NOMO-1 treated with dmso at 0.1 percent for 144 hours (cell line): ENCODE results near the gene UBE2G1.

Experiments used
- DNase-seq: peaks from one replicate; lab custom pipeline; 2025; ENCODE audit not compliant: unreplicated experiment; lab: John Stamatoyannopoulos, UW

UBE2G1 gene

DNA sequence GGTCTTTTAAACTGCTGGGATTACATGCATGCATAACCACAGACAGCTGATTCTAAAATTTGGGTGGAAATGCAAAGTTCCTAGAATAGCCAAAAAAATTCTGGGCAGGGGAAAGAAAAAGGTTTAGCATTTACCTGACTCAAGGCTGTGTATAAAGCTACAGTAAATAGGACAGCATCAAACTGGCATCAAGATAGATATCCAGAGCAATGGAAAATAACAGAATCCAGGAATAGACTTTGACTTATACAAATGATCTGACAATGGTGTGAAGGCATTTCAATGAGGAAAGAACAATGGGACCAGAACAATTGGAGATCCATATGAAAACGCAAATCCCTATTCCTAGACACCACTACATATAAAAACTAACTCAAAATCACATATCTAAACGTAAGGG lies 115.6 kb downstream of the UBE2G1 start:
- no peak for DNase-seq

DNA sequence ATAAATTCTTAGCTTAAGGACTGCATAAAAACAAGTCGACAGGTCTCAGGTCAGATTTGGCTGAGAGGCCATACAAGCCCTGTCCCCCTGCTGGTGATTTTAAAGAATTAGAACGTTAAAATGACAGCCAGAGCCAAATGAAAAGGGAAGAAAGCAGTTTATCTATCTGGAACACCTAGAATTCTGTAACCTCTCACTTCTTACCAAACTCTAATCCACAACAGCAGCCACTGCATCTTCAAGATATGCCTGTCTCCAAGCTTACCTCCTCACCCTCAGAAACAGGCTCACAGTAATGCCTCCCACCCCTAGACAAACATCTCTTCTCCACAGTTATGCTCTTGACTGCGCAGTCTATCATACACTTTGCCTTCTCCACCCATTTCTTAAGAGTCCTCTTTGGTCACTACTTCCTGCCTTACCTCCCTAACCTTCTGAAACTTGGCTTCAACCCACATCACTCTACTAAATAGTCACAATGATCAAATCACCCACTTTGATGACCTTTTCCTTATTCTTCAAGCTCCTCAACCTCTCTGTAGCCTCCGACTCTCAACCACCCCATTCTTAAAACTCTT lies 116.9 kb downstream of the UBE2G1 start:
- DNase-seq: peak; percentile 29

DNA sequence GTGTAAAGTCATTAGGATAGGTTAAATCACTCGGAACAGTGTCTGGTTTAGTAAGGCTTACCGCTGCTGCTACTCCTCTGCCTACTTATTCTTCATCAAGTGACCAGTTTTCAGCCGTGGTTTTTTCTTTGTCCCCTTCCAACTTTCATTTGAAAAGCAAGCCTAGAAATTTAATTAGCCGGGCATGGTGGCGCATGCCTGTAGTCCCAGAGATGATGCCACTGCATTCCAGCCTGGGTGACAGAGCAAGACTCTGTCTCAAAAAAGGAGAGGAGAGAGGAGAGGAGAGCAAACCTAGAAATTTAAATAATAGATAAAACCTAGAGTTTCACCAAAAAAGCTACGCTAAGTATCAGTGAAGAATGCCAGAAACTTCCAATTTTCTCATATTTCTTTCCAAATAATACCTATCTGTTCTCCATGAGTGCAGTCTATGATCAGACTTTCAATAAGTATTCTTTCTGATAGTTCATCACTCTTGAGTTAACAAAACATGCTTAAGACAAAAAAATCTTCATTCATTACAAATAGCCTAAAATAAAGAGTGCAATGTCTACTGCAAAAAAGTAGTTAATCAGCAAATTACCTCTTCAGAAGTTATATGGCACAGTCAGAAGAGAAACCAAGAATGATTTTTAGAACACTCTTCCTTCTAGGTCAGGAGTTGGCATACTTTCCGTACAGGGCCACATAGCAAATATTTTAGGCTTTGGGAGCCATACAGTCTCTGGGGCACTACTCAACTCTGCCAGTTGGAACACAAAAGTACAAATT lies 117.8 kb downstream of the UBE2G1 start:
- DNase-seq: no peak

DNA sequence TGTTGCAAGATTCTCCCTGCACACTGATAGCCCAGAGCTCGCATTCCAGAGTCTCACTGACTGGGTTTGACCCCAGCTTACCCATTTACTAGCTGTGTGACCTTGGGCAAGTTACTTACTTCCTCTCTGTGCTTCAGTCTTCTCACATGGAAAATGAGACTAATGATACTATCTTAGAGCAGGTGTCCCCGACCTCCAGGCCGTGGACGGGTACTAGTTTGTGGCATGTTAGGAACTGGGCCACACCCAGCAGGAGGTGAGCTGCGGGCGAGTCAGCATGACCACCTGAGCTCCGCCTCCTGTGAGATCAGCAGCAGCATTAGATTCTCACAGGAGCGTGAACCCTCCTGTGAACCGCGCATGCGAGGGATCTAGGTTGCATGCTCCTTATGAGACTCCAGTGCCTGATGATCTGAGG lies 118.5 kb downstream of the UBE2G1 start:
- no peak for DNase-seq

DNA sequence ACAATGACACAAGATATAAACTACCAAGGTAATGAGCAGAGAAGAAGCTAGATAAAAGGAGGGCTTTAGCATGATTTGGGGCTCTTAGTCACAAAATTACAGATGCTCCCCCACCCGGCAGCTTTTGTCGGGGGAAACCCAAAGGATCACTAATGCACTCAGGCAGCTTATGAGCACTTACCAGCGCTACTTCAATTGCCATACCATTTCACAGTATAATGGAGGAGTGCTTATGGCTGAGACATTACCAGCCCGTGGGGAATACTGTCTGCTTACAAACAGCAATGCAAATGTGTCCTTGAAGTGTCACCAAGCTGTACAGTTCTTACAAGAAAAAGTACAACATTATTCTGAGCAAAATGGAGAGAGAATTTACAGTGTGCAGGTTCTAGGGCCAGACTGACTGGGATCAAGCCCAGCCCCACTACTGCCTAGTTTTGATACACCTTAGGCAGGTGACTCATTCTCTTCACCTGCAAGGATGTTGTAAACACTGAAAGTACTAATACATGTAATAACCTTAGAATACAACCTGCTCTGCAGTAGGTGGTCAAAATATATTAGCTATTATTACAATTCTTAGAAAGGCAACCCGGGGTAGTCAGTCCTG lies 119.0 kb downstream of the UBE2G1 start:
- DNase-seq: no peak

DNA sequence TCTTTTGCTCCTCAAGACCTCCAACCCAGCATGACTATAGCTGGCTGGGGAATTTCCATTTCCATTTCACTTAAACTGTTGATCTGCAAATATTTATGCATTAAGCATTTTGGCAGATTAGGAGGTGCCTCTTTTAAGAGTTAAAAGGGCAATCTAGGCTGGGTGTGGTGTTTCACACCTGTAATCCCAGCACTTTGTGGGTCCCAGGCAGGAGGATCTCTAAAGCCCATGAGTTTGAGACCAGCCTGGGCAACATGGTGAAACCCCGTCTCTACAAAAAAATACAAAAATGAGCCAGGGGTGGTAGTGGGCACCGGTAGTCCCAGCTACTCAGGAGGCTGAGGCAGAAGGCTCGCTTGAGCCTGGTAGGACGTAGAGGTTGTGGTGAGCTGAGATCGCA lies 119.8 kb downstream of the UBE2G1 start:
- no peak for DNase-seq

DNA sequence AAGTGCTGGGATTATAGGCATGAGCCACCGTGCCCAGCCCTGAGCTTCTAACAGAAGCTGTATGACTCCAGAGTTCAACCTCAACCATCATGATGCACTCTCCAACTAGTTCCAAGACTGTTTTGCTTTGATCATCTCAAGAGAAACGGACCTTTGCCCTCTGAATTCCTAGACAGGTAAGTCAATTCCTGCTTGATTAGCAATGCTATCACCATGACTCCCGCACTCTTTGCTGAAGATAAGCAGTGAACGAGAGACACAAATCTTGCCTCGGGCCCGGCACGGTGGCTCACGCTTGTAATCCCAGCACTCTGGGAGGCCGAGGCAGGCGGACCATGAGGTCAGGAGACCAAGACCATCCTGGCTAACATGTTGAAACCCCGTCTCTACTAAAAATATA lies 124.9 kb downstream of the UBE2G1 start:
- DNase-seq: no peak

DNA sequence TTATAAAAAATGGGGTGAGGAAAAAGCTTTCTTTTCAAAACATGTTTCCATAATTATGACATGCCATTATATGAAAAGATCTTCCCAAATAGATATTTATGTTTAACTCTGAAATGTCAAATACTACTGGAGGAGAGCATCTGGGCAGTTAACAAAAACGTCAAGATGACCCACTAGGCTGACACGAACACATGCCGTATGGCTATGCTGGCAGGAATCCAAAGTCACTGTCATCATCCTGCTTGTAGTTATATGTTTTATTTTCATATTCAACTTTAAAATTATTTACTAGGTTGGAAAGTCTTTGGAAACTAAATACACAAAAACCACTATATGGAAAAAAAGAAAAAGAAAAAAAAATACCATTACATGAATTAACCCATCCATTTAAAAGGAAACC lies 130.0 kb downstream of the UBE2G1 start:
- no peak for DNase-seq

DNA sequence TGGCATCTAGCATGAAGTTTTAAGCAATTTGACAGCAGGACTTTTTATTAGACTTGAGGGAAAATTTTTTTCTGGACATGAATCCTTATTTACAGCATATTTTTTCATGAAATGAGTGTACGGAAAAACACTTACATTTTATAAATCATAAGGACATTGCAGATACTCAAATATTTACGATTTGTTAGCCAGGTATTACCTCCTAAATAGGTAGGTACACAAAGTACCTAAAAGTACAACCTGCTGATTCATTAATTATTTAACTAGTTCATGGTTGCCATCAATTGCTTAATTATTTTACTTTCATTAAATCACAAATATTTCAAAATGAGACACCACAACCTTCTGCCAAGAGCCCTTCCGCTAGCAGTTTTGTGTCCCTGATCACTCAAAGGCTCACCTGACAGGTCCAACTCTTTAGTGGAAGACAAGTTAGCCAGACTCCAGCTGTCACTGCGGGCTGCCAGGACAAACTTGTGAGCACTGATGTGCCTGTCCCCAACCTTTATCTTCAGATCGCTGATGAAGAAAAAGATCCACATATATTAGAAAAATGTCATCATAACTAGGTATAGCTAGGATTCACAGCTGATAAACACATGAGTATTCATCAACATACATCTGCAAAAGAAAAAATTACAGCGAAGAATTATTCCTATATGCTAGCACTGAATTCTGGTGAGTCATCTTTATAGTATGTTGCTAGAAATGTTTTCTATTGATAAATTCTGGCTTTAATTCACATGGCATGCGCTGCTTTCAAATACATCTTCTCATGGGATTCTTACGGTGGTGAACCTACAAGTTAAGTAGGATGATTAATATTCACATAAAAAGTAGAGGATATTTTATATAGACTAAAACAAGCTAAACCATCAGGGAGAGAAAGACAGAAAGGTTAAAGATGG lies 130.8 kb downstream of the UBE2G1 start:
- DNase-seq: no peak

DNA sequence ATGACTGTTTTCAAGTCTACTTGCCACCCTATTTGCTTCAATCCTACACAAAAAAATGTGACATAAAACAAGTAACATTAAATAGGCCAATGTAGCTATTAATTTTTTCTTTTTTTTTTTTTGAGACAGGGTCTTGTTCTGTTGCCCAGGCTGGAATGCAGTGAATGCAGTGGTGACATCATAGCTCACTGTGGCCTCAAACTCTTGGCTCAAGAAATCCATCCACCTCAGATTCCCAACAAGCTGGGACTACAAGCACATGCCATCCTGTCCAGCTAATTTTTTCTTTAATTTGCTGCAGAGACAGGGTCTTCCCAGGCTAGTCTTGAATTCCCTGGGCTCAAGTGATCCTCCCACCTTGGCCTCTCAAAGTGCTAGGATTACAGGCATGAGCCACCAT lies 132.1 kb downstream of the UBE2G1 start:
- no peak for DNase-seq

DNA sequence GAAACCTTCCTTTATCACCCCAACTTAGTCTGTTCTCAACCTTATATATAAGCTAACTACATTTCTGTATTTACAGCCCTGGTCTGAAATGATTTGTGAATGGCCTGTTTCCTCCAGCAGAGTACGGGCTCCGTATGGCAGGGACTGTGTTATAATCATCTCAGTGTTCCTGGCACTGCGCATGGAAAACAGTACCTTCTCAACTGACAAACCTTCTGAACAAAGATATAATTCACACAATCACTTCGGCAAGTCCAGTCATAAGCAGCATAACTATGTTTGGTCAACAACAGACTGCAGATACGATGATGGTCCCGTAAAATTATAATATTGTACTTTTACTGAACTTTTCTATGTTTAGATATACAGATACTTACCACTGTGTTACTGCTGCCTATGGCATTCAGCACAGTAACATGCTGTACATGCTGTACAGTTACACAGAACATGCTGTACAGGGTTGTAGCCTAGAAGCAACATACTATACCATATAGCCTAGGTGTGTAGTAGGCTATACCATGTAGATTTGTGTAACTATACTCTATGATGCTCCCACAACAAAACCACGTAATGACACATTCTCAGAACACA lies 132.7 kb downstream of the UBE2G1 start:
- DNase-seq: no peak

DNA sequence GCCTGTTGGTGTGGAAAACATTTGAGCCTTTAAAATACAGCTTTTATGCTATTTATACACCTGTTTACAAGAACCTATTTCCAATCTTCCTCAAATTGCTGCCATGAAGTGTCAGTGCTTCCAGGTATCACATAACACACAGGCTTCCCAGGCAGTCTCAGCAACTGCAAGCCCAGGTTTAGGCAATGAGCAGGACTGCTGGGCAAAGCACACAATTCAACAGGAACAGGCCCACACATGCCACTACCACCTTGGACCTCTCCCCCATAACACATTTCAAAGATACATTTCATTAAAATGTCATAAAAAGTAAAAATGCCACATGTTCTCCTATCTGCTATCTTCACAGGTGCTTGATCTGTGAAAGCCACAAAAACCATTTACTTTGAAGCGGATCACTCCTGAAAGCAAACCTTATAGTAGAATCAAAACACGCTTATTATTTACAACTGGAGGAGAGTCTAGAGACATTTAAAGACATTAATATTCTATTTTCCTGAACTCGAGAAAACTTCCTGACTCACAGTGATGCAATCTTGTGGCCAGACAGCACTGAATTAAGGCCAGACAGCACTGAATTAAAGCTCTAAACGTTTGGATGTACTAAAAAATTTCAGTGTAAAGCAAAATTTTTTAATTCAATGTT lies 134.2 kb downstream of the UBE2G1 start:
- DNase-seq: no peak

DNA sequence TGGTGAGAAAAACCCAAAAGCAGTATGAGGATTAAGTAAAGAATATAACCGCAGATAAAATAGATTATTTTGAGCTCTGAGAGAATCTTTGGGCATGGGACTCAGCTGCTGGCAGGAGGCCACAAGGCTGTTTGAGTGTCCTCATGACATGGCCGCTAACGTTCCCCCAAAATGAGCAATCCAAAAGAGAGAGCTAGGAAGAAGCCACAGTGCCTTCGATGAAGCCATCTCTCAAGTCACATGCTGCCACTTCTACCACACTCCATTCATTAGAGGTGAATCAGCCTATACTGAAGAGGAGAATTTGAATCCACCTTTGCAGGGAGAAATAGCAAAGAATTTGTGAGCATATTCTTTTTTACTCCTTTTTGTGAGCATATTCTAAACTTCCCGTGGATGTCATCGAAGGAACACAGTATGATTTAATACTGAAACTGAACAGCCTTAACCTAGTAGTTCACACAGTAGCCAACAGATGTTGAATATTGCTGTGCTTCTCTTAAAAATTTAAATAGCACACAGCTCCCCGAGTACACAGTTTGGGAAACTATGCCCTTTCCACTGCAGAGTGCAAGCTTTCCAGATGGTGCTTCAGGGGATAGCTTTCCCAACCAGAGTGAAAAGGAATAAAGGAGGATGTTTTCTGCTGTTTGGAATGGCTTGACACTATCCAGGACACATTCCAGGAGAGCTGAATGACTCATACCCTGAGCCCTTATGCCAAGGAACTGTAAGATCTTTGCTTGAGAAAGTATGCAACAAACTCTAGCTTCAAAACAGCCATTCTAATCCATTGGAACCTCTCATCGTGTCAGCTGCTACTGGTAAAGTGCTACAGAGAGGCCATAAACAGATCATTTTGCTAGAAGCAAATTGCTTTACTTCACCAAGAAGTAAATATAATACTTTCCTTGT lies 136.6 kb downstream of the UBE2G1 start:
- no peak for DNase-seq

DNA sequence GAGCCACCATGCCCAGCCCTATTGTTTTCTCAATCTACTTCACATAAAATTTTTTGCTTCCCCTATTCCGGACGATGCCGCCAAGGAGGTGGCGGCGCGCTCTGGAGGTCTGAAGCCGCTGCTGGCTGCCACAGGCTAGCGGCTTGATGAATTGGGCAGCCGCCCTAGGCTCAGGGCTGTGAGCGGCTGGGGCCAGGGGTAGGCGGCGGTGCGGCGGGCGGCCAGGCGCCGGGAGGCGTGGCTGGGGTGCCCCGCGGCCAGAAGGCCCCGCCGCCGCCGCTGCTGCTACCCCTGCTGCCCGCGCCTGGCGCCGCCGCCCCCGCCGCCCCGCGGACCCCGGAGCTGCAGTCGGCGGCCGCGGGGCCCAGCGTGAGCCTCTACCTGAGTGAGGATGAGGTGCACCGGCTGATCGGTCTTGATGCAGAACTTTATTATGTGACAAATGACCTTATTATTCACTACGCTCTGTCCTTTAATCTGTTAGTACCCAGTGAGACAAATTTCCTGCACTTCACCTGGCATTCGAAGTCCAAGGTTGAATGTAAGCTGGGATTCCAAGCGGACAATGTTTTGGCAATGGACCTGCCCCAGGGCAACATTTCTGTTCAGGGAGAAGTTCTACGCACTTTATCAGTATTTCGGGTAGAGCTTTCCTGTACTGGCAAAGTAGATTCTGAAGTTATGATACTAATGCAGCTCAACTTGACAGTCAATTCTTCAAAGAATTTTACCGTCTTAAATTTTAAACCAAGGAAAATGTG lies 144.4 kb downstream of the UBE2G1 start:
- DNase-seq: no peak

DNA sequence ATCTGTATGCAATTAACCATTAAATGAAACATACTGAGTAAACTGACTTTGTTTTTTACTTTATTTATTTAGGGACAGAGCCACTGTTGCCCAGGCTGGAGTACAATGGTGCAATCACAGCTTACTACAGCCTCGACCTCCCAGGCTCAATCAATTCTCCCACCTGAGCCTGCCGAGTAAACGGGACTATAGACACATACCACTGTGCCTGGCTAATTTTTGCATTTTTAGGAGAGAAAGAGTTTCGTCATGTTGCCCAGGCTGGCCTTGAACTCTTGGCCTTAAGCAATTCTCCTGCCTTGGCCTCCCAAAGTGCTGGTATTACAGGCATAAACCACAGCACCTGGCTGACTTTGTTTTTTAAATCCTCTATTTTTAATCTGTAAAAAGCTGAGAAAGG lies 145.3 kb downstream of the UBE2G1 start:
- DNase-seq: no peak

DNA sequence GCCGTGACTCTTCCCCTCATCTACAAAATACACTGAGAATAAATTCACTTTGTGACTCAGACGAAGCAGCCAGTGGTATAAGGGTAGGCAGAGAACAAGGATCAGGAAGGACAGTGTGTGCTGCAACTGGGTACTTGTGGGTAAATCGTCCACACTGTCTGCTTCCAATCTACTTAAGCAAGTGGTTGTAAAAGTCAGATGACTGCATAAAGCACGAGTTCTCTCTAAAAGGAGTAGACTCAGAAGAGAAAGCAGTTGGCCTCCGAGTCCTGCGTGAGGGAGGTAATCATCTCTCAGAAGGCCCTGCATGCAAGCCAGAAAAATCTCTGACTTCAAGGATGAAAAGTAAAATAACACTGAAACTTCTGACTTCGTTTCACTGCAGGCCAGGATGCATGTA lies 145.8 kb downstream of the UBE2G1 start:
- no peak for DNase-seq
